AG09309 (cell line): Measurements from ENCODE around the gene MCM9.
A peak's percentile ranks its signal among the peaks of the same experiment; 100 is the strongest.

Experiments
- DNase-seq: peaks from one replicate; pipeline ENCODE4 v3.0.0-alpha.2; 2010; ENCODE audit warnings: low read depth
- H3K4me3 ChIP-seq: 2 replicates; pipeline ENCODE4 v1.5.1; 2011; ENCODE audit warnings: mild to moderate bottlenecking, low read depth, low read length, moderate library complexity; ENCODE audit not compliant: control insufficient read depth
- TF ChIP-seq, protein P1 (sequence below): IDR thresholded peaks from 2 replicates; pipeline ENCODE4 v1.5.1; 2011; ENCODE audit warnings: mild to moderate bottlenecking, low read depth, low read length, inconsistent platforms; ENCODE audit not compliant: insufficient read depth, control insufficient read depth; ENCODE audit errors: missing control alignments

Gene MCM9

GRCh38 chr6:118896339-118897136 lies 38.4 kb downstream of the MCM9 start:
- no peak overlapping the region for H3K4me3 ChIP-seq
- TF ChIP-seq, protein P1, sequence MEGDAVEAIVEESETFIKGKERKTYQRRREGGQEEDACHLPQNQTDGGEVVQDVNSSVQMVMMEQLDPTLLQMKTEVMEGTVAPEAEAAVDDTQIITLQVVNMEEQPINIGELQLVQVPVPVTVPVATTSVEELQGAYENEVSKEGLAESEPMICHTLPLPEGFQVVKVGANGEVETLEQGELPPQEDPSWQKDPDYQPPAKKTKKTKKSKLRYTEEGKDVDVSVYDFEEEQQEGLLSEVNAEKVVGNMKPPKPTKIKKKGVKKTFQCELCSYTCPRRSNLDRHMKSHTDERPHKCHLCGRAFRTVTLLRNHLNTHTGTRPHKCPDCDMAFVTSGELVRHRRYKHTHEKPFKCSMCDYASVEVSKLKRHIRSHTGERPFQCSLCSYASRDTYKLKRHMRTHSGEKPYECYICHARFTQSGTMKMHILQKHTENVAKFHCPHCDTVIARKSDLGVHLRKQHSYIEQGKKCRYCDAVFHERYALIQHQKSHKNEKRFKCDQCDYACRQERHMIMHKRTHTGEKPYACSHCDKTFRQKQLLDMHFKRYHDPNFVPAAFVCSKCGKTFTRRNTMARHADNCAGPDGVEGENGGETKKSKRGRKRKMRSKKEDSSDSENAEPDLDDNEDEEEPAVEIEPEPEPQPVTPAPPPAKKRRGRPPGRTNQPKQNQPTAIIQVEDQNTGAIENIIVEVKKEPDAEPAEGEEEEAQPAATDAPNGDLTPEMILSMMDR: peak; percentile 39
- no peak for DNase-seq

GRCh38 chr6:118895859-118896258 lies 39.1 kb downstream of the MCM9 start:
- H3K4me3 ChIP-seq: peak overlapping the region; percentile 51; the same call in 1 of the 2 replicates
- TF ChIP-seq, protein P1: no peak
- no peak for DNase-seq

DNA sequence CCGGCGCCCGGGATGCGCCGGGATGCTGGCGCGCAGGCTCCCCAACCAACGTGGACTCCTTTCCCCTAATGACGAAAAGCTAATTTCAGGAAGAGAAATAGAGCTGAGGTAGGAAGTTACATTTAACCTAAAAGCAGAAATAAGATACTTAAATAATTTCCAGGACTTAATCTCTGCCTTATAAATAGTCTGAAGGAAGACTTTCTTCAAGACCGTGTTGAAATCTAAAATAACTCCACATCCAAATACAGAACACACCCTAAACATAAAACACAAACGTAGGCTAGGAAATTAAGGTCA lies 39.7 kb downstream of the MCM9 start:
- TF ChIP-seq, protein P1: no peak
- no peak for DNase-seq
- peak overlapping the region; percentile 51 for H3K4me3 ChIP-seq

DNA sequence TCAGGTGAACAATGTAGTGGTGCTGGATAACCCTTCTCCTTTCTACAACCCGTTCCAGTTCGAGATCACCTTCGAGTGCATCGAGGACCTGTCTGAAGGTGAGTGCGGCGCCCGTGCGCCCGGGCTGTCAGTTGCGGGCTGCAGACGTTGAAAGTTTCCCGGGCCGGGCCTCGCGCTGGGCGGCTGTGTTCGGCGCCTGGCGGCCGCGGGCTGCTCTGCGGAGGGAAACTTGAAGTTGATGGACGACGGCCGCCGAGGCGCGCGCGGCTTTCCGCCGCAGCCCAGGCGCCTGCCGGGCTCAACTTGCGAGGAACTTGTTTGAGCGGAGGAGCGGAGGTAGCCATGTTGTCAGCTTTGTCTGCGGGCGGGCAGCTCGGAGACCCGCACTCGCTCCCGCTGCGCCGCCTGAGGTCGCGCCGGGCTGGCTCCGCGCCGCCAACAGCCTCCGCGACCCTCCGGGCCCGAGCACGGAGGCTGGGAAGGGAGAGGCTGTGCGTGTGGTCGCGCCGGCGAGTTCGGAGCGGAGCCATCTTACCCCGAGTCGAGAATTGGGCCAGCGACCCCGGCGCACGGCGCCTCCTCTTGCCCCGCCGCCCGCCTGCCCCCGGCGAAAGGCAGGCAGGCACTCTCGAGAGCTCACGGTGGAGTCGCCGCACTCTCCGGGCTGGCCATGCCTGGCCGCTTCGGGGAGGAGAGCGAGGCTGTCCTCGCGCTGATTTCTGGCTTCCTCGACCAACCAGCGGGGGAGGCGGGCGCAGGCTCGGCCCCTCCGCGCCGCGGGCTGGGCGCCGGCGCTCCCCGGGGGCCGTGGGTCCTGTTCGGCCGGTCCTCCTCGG lies 40.3 kb downstream of the MCM9 start:
- TF ChIP-seq, protein P1: no peak
- peak overlapping the region; percentile 51 for H3K4me3 ChIP-seq
- DNase-seq: no peak

GRCh38 chr6:118893807-118894424 lies 41.0 kb downstream of the MCM9 start, which contains the start of gene ASF1A:
ASF1A (plus strand) TSS chr6:118894152; CDS start chr6:118894414, 262 bp downstream.
- TF ChIP-seq, protein P1: peak; percentile 63
- peak within 1 kb of the TSS; percentile 54 for H3K4me3 ChIP-seq
- DNase-seq: peak; percentile 92

GRCh38 chr6:118893064-118893806 lies 41.7 kb downstream of the MCM9 start:
- TF ChIP-seq, protein P1: no peak
- DNase-seq: no peak
- H3K4me3 ChIP-seq: peak overlapping the region; percentile 54
